Posterior cingulate gyrus (tissue), 11 donors: Measurements from ENCODE around the gene KHDRBS1.
"Not testable (repeated sequence)": the region's sequence is repeated elsewhere in the genome, so short reads cannot be mapped to it uniquely, and the experiment has no call there.

Experiments used
- DNase-seq, 10 donors: peaks; one replicate each; pipeline versions ENCODE4 v3.0.0 to v3.0.0-alpha.2; 2020 to 2021; ENCODE audit warnings: mixed read lengths in 3 of 10
- intact Hi-C: fragments of 100-400 bp; cut with DNase I; formaldehyde crosslinking; loops from one replicate; pipeline ENCODE4 v1.15.1; 2023

Gene KHDRBS1

GRCh38 chr1:32060914-32061313, 47.2 kb downstream of the KHDRBS1 start:
- intact Hi-C loops: loop anchor here (10.0 kb wide), 1 partner anchor 396 kb away; no protein-coding TSS in a partner anchor
- DNase-seq: no peak

DNA sequence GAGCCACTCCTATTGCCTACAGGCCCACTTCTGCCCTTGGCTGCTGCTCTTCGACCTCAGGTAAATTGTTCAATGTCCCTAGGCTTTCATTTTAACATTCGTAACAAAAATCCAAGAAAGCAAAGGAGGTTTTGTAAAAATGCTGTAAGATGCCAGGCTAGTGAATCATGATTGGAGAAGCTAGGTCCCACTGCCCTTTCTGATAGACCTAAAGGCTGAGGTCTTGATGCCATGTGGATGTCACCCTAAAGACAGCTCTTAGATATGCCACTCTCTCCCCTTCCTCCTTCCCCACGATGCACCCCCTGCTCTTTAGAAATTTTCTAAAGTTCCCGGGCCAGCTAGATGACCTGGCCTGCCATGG, 49.2 kb downstream of the KHDRBS1 start:
- intact Hi-C loops: loop anchor here (1.0 to 10.0 kb wide), 2 partner anchors 99 to 398 kb away; no protein-coding TSS in a partner anchor
- no peak for DNase-seq

GRCh38 chr1:32063261-32063681, 49.6 kb downstream of the KHDRBS1 start:
- DNase-seq: no peak
- intact Hi-C loops: loop anchor here (1.0 to 10.0 kb wide), 2 partner anchors 99 to 398 kb away; no protein-coding TSS in a partner anchor

DNA sequence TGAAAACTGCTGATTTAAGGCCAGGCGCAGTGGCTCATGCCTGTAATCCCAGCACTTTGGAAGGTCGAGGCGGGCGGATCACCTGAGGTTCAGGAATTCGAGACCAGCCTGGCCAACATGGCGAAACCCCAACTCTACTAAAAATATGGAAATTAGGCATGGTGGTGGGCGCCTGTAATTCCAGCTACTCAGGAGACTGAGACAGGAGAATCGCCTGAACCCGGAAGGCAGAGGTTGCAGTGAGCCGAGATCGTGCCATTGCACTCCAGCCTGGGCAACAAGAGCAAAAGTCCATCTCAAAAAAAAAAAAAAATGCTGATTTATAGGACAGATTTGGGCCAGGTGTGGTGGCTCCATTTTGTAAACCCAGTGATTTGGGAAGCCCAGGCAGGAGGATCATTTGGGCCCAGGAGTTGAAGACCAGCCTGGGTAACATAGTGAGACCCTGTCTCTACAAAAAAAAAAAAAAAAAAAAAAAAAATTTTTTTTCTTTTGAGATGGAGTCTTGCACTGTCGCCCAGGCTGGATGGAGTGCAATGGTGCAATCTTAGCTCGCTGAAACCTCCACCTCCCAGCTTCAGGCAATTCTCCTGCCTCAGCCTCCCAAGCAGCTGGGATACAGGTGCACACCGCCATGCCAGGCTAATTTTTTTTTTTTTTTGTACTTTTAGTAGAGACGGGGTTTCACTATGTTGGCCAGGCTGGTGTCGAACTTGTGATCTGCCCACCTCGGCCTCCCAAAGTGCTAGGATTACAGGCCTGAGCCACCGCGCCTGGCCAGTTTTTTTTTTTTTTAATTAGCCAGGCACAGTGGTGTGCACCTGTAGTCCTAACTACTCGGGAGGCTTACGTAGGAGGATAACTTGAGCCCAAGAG, 52.2 kb downstream of the KHDRBS1 start:
- not testable (repeated sequence) for DNase-seq
- intact Hi-C loops: loop anchor here (10.0 kb wide), 1 partner anchor 401 kb away; no protein-coding TSS in a partner anchor

DNA sequence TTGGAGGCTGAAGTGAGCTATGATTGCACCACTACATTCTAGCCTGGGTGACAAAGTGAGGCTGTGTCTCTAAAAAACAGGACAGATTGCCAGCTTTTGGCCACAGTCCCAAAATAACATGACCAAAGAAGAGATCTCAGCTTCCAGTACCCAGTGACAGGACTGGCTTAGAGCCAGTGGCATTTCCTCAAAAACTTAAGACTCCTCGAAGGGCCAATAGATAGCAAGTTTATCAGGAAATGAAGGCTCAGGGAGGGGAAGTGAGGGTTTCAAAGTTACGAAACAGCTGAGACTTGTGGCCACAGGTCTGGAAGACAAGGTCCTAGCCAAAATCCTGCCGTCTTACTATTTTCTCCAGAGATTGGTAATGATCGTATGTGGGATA, 52.8 kb downstream of the KHDRBS1 start:
- intact Hi-C loops: loop anchor here (10.0 kb wide), 1 partner anchor 402 kb away; no protein-coding TSS in a partner anchor
- DNase-seq: no peak

DNA sequence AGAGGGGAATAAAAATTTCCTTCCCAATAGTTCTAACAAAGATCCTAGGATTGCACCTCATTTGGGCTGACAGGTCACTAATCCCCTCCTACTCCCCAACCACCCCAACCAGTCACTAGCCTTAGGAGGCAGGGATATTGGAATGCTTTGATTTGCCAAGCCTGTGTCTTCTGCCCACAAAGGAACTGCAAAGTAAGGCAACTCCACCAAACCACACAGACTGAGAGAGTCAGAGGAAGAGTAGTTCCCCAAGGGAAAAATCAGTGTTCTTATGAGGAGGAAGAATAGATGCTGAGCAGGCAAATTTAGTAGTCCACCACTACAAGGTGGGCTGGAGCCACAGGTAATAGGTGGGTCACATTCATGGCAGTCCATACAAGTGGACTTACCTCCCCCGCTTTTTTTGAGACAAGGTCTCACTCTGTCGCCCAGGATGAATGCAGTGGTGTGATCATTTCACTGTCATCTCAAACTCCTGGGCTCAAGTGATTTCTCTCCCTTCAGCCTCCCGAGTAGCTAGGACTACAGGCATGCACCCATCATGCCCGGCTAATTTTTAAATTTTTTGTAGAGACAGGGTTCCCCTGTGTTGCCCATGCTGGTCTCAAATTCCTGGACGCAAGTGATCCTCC, 55.4 kb downstream of the KHDRBS1 start:
- intact Hi-C loops: loop anchor here (10.0 kb wide), 1 partner anchor 404 kb away; no protein-coding TSS in a partner anchor
- no peak for DNase-seq

DNA sequence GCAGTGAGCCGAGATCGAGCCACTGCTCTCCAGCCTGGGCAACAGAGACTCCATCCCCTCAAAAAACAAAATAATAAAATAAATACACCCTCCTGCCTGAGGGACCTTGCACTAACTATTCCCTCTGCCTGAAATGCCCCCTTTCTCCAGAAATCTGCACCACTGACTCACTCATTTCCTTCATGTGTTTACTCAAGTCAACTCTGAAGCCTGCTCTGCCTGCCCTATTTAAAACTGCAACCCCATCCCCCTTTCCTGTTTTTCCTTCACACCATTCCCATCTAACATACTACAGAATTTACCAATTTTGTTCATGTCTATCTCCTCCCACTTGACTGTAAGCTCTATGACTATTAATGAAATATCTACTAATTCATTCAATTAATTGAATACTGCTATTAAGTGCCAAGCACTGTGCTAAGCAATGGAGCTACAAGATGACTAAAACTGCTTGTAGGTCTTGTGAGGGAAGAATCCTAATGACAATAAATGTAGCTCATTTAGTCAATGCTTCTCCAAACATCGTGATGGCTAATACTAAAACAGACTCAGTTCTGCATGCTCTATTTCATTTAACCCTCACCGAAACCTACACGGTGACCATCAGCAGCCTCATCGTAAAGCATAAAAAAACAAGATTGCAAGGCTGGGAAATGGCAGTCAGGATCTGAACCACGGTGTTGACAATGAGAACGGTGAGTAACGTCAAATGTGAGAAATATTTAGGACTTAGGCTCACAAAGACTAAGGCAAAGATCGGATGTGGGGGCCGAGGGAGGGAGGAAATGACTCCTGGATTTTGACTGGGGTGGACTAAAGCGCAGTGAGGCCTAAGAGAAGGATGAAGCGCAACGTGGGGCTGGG, 58.3 kb downstream of the KHDRBS1 start:
- intact Hi-C loops: loop anchor here (2.0 kb wide), 2 partner anchors 35 to 59 kb away; partner anchors contain the start of gene KHDRBS1

GRCh38 chr1:32072622-32073298, 59.1 kb downstream of the KHDRBS1 start, which contains the start of gene TMEM39B:
TMEM39B (plus strand) TSS chr1:32072939; CDS start chr1:32073048, 109 bp downstream.
- peak; percentile 84 to 99 (median 96) for DNase-seq
- intact Hi-C loops: loop anchor here (2.0 kb wide), 2 partner anchors 34 to 60 kb away; partner anchors contain the start of gene KHDRBS1

More for the DNA sequence above, 58.3 kb downstream of the KHDRBS1 start:
- DNase-seq: peak in 1 of 10 donors; percentile 24

- DNase-seq: peak in 3 of 10 donors; percentile 54 to 83 (median 76)
- intact Hi-C loops: loop anchor here (2.0 kb wide), 2 partner anchors 33 to 61 kb away; partner anchors contain the start of gene KHDRBS1
Observed at GRCh38 chr1:32073299-32074229, 59.9 kb downstream of the KHDRBS1 start.

- intact Hi-C loops: no loop called here
- DNase-seq: peak in 1 of 10 donors; percentile 57
Observed at GRCh38 chr1:32074841-32075240, 61.2 kb downstream of the KHDRBS1 start.

DNA sequence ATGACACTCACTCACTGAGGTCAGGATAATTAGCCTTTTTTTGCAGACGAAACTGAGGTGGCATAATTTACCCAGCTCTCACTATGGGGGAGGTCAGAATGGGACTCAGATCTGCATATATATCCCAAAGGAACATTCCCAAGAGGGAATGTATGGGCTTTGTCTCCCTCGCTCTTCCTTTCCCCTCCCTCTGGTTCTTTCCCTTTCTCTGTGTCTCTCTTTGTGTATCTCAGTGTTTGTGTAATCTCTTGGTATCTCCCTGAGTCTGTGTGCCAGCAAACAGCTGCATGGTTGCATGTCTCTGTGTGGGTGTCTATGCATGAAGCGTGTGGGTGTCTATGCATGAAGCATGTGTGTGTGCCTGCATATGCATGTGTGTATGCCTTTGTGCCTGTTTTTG, 63.8 kb downstream of the KHDRBS1 start:
- DNase-seq: peak in 1 of 10 donors; percentile 39
- intact Hi-C loops: no loop called here

DNA sequence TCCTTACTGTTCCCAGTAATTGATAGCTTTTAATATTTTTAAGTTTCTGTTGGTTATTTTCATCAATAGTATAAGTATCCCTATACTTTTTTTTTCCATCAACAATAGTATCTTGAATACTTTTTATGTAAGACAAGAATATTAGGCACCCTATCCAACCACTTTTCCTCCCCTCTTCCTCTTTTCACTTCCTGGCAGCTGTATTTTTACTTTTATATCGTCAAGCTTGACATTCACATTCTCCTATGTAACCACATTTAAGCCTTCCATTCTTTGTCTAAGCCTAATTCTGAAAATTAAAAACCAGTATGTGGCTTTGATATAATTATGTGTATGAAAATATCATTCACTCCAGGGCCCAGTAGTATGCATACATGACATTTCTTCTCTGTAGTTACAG, 68.4 kb downstream of the KHDRBS1 start:
- intact Hi-C loops: no loop called here
- DNase-seq: no peak

- DNase-seq: peak in 1 of 10 donors; percentile 24
- intact Hi-C loops: not testable (repeated sequence)
Observed at GRCh38 chr1:32086381-32086780, 72.7 kb downstream of the KHDRBS1 start.

GRCh38 chr1:32091176-32091575, 77.5 kb downstream of the KHDRBS1 start:
- intact Hi-C loops: no loop called here
- peak in 2 of 10 donors; percentile 14 to 44 for DNase-seq

GRCh38 chr1:32091591-32091990, 77.9 kb downstream of the KHDRBS1 start:
- peak in 2 of 10 donors; percentile 59 to 78 for DNase-seq
- intact Hi-C loops: no loop called here
